Mucosa of descending colon (tissue), 3 donors: ENCODE results near the gene PTPRN2. TPM values are rescaled to one million over a fixed set of nuclear protein-coding genes. Genes with fewer than 3 reads are reported as not detected.

Experiments
- ATAC-seq: fragments of 200-7000 bp; cut with Tn5 transposase; one replicate; pipeline ENCODE4 v1.9.1; 2020; ENCODE audit warnings: mild to moderate bottlenecking, moderate library complexity
- DNase-seq, 3 donors: peaks; one replicate each; pipeline ENCODE4 v3.0.0-alpha.2; 2020
- H3K36me3 ChIP-seq: fragments of 200-600 bp; one replicate; pipeline ENCODE4 v1.8.0; 2021; ENCODE audit warnings: low read depth, mild to moderate bottlenecking
- H3K4me1 ChIP-seq: fragments of 200-600 bp; one replicate; pipeline ENCODE4 v1.8.0; 2021; ENCODE audit warnings: low read depth, mild to moderate bottlenecking
- H3K4me3 ChIP-seq: fragments of 200-600 bp; one replicate; pipeline ENCODE4 v1.8.0; 2021; ENCODE audit warnings: mild to moderate bottlenecking
- H3K9me3 ChIP-seq: fragments of 200-600 bp; one replicate; pipeline ENCODE4 v1.8.0; 2021; ENCODE audit warnings: mild to moderate bottlenecking
- CTCF ChIP-seq: fragments of 200-600 bp; IDR thresholded peaks from one replicate; pipeline ENCODE4 v1.8.0; 2022; ENCODE audit warnings: antibody characterized with exemption, mild to moderate bottlenecking
- intact Hi-C, 2 donors: fragments of 100-400 bp; cut with DNase I in 1 of 2; cut with micrococcal nuclease in 1 of 2; formaldehyde crosslinking; loops; one replicate each; pipeline versions ENCODE4 v1.11.0 to v1.11.1; 2022; cut with DNase I, micrococcal nuclease
- total RNA-seq, 3 donors: library from RNA; stranded (reverse); fragmentation: NEBNext Ultra II Directional in 2 of 3; extraction: Animal tissue kit (Norgen Biotek cat#: 25700) in 2 of 3; gene quantifications; one replicate each; pipeline versions ENCODE4 v1.2.1 to v1.2.4, GENCODE V29; 2021 to 2023
- donor health status: DM: no; HTN: no; CAD: no; lungs with moderate emphysema.
- donor health status: DM: no; HTN: no; CAD: no.
- donor health status: DM: no; HTN: yes; CAD: no.

The PTPRN2 gene
- total RNA-seq, 3 donors from 2014 or later, result 12.5 to 28.0 (median 26.2) TPM

GRCh38 chr7:157884461-157885062, 703.1 kb downstream of the PTPRN2 start:
- DNase-seq, result no peak
- Histone ChIP-seq H3K36me3 (no peaks in the 10 kb centered on the region), H3K9me3 (peaks cover 4% of the 10 kb centered on the region), H3K4me1 (no peaks in the 10 kb centered on the region), H3K4me3 (no peak overlapping the region)
- ATAC-seq, result no peak
- intact Hi-C loops, result no loop called here
- no peak for TF ChIP-seq CTCF

GRCh38 chr7:157881048-157881771, 706.4 kb downstream of the PTPRN2 start:
- Histone ChIP-seq H3K4me3 (no peak overlapping the region), H3K36me3 (no peaks in the 10 kb centered on the region), H3K9me3 (peaks cover 6% of the 10 kb centered on the region), H3K4me1 (no peaks in the 10 kb centered on the region)
- TF ChIP-seq CTCF, result no peak
- ATAC-seq (no peak), DNase-seq (no peak)
- intact Hi-C loops, result no loop called here

- peaks cover 6% of the 10 kb centered on the region for H3K9me3 ChIP-seq
- intact Hi-C loops, result no loop called here
- no peak overlapping the region for H3K4me3 ChIP-seq
- ATAC-seq, result no peak
- no peaks in the 10 kb centered on the region for H3K36me3 ChIP-seq
- TF ChIP-seq CTCF, result no peak
- H3K4me1 ChIP-seq, result no peaks in the 10 kb centered on the region
- DNase-seq, result no peak
Measured at GRCh38 chr7:157879391-157879790, 708.2 kb downstream of the PTPRN2 start.

- no peak for TF ChIP-seq CTCF
- no peaks in the 10 kb centered on the region for H3K4me1 ChIP-seq
- peaks cover 6% of the 10 kb centered on the region for H3K9me3 ChIP-seq
- H3K4me3 ChIP-seq, result no peak overlapping the region
- no peak for DNase-seq
- no peak for ATAC-seq
- intact Hi-C loops, result no loop called here
- H3K36me3 ChIP-seq, result no peaks in the 10 kb centered on the region
Measured at GRCh38 chr7:157877298-157878090, 710.1 kb downstream of the PTPRN2 start.

GRCh38 chr7:157876469-157877285, 710.9 kb downstream of the PTPRN2 start:
- intact Hi-C loops, result no loop called here
- no peak for ATAC-seq

More at GRCh38 chr7:157876469-157877285, 710.9 kb downstream of the PTPRN2 start:
- DNase-seq, result no peak
- Histone ChIP-seq H3K9me3 (peaks cover 6% of the 10 kb centered on the region), H3K36me3 (no peaks in the 10 kb centered on the region), H3K4me1 (no peaks in the 10 kb centered on the region), H3K4me3 (no peak overlapping the region)
- no peak for TF ChIP-seq CTCF
